NCI-H2171 treated with DMSO at 0.1 percent for 48 hours (cell line): Measurements from ENCODE around the gene IL22RA1.

ENCODE experiments used
- DNase-seq: peaks from one replicate; lab custom pipeline; 2025; lab: John Stamatoyannopoulos, UW

IL22RA1 gene

DNA sequence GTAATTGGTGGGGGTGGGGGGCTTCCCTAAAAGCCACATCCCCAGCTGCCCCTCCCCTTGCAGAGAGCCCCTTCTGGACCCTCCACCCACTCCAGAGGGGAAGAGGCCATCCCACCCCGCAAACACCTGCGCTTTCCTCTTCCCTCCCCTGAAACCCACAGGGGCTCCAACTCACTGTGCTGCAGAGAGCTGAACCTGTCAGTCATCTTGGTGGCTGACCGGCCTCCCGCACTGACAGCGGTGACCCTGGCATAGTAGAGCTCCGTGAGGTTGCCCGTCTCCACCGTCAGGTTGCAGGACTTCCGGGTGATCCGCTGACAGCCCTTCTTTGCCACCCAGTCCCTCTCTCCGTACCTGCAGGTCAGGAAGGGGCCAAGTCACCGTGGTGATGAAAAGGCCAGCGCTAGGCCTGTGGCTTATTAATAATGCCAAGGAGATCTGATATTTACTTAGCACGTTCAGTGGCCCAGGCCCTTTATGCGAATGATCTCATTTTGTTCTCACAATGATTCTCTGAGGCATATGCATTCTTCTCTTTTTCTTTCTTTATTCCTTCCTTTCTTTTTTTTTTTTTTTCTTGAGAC lies 5.9 kb downstream of the IL22RA1 start:
- no peak for DNase-seq

DNA sequence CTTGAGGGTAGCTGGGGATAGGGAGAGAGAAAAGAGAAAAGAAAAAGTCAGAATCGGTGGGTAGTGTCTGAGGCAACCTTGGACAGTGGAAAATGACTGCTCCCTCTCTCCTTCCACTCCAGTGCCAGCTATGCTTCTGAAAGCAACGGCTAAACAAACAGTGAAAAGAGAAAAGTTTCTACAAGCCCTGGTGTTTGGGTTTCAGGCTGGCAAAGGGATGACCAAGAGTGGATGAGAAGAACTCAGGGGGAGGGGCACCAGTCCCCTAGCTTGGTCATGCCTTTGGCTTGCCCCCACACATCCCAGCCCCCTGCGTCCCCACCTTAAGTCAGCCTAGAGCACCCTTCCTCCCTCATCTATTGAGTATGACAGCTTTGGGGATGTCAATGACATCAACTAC lies 8.6 kb downstream of the IL22RA1 start:
- DNase-seq = no peak

DNA sequence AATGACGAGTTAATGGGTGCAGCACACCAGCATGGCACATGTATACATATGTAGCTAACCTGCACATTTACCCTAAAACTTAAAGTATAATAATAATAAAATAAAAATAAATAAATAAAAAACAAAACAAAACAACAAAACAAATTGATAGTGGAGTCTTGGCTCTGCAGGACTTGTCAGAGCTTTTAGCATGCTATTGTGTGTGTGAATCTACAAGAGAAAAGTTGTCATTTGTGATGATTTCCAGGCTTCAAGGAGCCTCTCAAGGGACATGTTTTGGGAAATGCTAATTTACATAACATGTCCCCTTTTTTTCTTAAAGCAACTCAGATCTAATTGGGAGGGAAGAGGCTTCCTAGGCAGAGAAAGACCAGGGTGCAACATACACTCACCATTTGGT lies 9.1 kb downstream of the IL22RA1 start:
- DNase-seq = no peak

DNA sequence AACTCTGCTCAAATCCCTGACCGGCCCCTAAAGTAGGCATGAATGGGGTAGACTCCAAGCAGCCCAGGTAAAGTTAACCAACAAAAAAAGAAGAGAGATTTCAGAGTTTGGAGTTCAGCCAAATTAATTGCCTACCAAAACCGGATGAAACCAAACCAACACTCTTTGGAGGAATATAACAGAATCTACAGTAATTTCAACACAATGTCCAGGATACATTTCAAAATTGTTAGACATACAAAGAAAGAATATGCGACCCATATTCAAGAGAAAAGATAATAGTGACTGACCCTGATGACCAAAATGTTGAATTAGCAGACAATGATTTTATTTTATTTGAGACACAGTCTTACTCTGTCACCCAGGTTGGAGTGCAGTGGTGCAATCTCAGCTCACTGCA lies 12.6 kb downstream of the IL22RA1 start:
- DNase-seq = no peak

DNA sequence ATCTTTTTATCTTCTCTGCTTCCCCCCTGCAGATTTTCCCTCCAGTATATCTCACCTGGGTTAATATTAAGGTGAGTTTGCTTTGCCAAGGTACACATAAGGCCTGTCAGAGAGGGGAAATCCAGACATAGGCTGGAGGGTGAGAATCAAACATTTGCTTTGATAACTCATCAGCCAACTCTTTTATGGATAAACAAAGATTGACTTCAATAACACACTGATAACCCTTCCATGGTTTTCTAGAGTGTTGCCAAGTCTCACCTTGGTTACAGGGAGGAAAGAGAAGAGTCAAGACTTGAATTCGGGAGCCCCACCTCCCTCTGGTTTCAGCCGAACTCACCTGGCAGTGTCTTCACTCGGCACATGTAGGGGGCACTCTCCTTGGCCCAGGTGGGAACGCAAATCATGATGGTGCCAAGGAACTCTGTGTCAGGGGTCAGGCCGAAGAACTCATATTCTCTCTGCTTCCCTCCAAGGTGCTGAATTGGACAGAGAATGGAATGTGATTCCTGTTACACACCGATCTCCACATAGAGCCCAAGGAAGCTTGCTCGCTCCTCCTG lies 15.1 kb downstream of the IL22RA1 start:
- DNase-seq = no peak

DNA sequence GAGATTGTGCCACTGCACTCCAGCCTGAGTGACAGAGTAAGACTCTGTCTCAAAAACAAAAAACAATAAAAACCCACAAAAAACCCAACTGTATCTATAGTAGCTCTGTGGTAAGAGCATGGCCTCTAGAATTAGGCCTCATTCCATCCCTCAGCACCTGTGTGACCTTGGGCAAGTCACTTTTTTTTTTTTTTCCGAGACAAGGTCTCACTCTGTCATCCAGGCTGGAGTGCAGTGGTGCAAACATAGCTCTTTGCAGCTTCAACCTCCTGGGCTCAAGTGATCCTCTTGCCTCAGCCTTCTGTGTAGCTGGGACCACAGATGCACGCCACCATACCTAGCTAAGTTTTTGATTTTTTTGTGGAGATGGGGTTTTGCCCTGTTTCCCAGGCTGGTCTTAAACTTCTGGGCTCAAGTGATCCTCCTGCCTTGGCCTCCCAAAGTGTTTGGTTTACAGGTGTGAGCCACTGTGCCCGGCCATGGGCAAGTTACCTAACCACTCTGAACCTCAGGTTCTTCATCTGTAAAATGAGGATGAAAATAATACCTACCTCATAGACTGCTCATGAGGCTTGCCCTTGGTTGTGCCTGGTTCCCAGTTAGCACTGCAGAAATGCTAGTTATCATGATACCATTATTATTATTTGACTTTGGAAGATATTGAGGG lies 15.7 kb downstream of the IL22RA1 start:
- no peak for DNase-seq

DNA sequence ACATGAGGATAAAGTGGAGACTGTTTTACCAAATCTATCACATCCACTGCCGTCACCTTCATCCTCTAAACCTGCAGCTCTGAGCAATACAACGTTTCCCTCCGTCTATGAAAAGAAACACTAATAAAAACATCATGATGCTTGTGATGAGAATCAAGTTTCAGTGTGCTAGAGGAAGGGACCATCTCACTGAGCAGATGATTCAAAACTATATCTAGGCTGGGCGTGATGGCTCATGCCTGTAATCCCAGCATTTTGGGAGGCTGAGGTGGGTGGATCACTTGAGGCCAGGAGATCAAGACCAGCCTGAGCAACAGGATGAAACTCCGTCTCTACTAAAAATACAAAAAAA lies 16.3 kb downstream of the IL22RA1 start:
- no peak for DNase-seq

DNA sequence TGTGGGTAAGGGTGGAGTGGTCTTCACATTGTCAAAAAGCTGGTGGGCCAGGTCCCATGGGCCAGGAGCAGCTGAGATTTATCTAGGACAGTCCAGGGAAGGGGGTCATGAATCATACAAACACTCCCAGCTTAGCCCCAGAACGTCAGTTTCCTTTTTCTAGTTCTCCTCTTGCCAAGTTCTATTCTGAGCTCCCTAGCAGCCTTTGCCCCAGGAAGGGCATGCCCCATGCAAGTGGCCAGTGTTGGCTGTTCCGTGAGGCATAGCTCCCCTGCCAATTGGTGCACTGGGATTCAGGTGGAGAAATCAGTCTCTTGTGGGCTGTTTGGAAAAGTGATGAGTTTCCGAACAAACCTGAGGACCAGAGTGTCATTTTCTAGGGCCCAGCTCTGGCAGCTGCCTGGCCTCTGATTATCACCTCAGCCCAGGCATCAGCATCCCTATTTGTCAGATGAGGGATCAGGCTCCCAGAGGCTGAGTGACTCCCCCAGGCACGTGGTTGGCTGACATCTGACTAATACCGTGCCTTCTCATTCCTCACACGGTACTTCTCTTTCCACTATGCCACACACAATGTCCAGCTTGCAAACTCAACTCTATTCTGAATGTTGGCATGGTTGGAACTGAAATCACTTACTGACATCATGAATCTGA lies 16.8 kb downstream of the IL22RA1 start:
- DNase-seq = no peak

DNA sequence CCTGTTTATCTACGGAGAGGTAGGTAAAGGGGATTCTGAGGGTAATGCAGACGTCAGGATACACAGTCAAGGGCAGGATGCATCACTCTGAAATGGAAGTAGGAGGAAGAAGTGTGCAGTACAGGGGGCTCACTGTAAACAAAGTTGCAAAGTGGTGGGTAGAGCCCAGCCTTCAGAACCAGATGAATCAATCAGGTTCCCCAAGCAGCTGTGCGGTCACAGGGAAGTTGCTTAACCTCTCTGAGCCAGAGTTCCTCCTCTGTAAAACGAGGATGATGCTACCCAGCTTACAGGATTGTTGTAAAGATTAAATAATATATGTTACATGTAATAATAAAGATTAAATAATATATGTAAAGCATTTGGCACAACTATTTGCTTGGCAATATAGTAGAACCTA lies 17.5 kb downstream of the IL22RA1 start:
- no peak for DNase-seq

DNA sequence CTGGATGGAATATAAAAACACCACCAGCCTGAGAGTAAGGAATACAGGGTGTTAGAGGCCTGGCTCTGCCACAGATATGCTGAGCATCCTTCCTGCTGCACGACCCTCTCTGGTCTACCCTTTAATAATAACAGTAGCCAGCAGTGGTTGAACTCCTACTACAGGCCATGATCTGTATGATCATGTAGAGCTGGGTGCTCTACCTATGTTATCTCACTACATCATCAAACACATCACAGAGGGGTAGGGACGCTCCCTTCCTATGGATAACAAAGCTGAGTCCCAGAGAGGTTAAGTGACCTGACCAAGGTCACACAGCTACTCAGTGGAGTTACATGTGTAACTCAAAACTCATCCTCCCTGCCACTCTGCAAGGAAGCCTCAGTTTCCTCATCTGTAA lies 18.0 kb downstream of the IL22RA1 start:
- no peak for DNase-seq

DNA sequence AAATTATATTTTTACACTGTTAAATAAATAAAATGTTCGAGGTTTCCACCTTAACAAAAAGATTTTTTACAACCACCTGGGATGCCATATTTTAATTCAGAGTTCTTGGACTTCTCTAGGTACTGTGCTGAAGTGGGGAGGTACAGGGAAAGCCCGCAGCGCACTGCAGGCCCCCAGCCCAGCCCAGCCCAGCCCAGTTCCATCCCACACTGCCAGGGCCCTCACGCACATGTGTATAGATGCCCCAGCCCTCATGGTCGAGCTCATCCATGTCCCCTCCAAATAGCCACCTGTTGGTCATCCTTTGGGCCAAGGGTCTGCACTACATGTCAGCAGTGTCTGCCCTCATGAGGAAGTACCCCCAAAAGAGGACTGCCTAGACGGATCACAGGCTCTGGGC lies 19.3 kb downstream of the IL22RA1 start:
- DNase-seq = no peak

DNA sequence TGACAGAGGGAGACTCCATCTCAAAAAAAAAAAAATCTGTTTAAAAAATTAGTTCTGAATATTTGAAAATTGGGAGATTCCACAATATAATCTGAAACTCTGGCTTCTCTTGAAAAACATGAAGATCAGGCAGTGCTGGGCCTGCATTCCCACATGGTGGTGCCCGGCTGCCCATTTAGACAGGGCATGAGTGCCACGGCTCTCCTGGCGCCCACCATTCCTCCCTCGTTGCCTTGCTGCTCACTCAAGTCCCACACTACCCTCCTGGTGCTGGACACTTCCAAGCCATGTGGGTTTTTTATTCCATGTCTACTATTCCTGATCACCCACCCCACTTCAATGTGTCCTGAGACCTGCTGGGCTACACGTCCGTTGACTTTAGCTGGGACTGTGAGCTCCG lies 20.2 kb downstream of the IL22RA1 start:
- no peak for DNase-seq

DNA sequence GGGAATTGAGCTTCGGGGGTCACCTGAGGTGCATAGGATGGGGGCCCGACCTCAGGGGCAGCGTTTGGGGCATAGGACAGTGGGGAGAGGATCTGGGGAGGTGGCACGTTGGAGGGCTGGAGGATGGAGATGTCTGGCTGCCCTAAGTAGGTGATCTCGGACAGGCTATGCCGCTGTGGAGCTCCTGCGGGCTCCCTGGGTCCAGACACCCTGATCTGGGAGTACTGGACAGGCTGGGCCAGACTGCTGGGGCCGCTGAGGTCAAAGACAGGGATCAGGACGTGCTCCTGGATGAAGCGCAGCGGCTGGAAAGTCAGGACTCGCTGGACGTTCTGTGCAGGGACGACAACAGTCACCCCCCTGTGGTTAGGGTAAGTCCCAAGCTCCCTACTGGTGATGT lies 21.5 kb downstream of the IL22RA1 start:
- DNase-seq = no peak

DNA sequence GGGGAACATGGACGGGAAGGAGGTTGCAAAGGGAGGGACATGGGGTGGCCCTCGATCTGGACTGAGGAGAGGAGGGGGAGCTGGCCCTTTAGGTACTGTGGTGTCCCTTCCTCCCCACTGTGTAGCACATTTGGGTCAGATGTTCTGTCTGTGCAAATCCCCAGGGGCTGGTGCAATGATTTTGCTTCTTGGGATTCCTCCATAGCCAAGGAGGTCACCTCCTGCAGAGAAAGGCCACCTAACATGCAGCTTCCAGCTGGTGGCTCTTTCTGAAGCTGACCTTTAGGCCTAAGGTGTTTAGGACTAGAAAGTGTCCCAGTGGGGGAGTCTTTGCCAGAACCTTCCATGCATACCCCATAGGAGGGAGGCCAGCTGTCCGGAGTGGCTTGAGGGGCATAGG lies 22.0 kb downstream of the IL22RA1 start:
- DNase-seq = no peak

DNA sequence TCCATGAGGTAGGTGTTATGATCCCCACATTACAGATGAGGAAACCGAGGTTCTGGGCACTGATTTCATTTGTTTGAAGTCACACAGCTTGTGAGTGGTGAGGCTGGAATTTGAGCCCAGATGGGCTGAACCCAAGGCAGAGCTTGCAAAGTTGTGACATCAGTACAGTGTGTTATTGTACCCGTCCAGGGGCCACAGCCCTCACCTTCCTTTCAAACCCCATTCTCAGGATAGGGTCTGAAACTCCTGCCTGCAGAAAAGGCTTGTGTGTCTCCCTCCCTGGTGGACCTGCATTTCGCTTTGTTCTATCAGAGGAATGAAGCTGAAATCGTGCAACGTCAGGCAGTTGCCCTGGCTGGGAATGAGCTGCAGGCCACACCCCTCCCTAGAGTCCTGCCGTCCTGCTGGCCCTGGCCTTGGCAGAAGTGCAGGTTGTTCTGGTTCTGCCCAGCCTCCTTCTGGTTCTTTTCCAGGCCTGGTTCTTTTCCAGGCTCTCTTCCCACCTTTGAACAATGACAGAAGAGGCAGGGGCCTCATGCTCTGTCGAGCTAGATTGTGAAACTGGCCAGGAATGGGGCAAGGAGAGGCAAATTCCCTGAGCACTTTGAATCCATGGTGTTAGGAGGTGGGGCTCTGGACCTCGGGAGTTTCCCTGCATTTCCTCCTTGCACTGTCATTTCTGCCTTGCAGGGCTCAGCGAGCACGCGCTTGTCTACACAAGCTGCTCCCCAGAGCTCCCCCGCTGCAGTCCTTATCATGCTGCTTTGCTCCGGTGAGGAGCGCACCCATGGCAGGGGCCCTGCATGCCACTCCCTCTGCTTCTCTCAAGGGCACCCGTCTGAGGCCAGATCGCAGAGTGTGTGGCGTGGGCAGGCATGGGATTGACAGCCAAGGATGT lies 22.8 kb downstream of the IL22RA1 start:
- no peak for DNase-seq

DNA sequence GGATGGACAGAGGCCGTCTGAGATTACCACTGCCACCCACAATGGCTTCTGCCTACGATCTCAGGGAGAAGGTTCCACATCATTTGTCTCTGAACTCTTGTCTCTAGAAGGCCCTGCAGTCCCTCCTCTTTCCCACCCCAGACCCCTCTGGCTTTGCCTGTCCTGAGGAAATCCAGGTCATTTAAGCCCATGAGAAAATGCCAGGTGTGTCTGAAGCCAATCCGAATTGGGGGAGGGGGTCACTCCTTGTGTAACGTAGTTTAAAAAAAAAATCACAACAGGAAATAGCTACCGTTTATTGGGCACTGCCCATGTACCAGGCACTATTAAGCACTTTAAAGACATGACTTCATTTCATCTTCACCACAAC lies 23.5 kb downstream of the IL22RA1 start:
- no peak for DNase-seq

DNA sequence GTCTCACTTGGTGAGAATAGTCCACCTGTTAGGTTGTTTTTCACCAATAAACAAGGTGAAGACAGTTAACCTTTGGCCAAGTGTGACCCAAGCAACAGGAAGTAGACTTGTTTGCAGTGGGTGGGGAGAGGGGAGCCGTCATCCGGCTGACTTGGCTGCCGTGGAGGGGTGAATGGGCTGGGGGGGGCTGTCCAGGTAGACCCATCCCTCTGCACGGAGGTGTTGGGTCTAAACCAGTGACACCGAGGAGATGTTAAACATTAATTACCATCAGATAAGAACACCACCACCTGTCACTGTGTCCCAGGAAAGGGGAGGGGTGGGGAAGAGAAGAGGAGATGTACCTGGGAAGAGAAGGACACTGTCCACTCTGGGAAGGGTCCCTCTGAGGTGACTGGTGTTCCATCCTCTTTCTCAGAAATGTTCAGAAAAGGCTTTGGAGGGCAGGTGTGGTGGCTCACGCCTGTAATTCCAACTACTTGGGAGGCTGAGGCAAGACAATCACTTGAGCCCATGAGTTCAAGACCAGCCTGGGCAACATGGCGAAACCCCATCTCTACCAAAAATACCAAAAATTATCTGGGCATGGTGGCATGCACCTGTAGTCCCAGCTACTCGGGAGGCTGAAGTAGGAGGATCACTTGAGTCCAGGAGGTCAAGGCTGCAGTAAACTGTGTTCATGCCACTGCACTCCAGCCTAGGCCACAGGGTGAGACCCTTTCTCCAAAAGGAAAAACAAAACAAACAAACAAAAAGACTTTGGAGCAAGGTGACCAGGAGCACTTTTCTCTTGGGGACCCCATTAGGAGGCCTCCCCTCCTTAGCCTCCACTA lies 24.3 kb downstream of the IL22RA1 start:
- DNase-seq = no peak

DNA sequence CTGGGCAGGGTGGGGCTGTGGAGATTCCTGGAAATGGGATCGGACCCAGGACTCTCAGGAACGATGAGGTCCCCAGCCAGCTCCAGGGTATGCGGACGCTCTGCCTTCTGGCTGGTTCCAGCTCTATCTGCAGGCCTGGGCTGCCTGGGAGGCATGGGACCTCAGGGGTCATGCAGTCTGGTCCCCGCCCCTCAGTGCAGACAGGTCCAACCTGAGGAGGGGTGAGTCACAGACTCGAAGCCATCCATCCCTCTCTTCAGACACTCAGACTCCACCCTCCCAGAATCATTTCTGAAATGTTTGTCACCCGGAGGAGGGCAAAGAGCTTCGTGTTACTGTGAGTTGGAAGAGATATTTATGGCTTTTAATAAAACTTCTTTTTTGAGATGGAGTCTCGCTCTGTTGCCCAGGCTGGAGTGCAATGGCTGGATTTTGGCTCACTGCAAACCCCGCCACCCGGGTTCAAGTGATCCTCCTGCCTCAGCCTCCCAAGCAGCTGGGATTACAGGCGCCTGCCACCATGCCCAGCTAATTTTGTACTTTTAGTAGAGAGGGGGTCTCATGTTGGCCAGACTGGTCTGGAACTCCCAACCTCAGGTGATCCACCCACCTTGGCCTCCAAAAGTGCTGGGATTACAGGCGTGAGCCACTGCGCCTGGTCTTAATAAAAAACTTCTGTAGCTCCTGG lies 25.1 kb downstream of the IL22RA1 start:
- no peak for DNase-seq

DNA sequence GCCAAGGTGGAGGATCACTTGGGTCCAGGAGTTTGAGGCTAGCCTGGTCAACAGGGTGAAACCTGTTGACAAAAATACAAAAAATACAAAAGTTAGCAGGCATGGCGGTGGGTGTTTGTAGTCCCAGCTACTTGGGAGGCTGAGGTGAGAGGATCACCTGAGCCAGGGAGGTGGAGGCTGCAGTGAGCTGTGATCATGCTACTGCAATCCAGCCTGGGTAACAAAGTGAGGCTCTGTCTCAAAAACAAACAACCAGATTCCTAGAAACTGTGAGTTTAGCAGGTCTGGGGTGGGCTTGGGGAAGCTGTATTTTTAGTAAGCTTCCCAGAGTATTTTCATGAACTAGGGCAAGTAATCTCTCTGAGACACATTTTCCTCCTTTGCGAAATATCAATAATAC lies 25.8 kb downstream of the IL22RA1 start:
- no peak for DNase-seq

DNA sequence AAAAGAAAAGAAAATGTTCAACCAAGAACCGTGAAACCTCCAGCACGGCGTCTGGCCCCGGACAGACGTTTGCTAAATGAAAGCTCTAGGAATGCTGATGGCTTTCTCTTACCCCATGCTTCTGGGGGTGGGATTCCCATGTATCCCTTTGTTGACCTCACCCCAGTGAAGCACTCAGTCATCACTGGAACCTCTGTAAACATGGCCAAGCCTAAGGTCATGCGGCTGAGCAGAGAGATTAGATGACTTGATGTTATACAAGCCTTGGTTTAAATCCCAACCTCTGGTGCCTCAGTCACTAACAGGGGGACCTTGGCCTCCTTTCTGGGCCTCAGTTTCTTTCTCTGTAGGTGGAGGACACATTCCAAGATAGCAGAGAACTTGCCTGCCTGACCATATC lies 28.2 kb downstream of the IL22RA1 start:
- DNase-seq = no peak

DNA sequence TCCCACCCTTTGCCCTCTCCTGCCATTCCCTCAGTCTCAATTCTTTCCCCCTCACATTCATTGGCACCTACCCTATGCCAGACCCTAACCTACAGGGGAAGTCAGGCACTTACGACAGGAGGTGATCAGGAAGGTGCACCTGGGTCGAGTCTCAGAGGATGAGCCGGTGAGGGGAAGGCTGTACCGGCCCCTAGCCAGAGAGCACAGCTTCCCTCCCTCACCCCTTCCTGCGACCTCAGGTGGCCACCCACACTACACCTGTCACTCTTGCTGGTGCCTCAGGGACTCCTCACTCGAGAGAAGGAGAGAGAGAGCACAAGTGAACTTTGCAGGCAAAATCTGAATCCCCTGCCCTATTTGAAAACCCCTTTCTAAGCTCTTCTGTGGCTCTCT lies 29.3 kb downstream of the IL22RA1 start:
- no peak for DNase-seq
